Calu3 (cell line): ENCODE results near the gene DLX4. TPM values are rescaled to one million over a fixed set of nuclear protein-coding genes. Genes with fewer than 3 reads are reported as not detected.

ENCODE experiments used
- BruUV-seq: library from RNA; stranded (reverse); fragments of 400-500 nt; replicated peaks from 2 replicates; lab custom pipeline; 2021; lab: Mats Ljungman, UMichigan
- CTCF ChIA-PET: fragments of 300-600 bp; sonication (Branson Sonifier 250); formaldehyde crosslinking; loops from one replicate; lab custom pipeline; 2022; ENCODE audit warnings: antibody characterized with exemption; lab: Charles Lee
- DNase-seq: peaks from one replicate; pipeline ENCODE4 v3.0.0; 2022
- H3K27ac Mint-ChIP-seq: one replicate; pipeline ENCODE4 v1.8.0; 2022; ENCODE audit warnings: mixed read lengths; ENCODE audit not compliant: unreplicated experiment
- H3K27me3 Mint-ChIP-seq: one replicate; pipeline ENCODE4 v1.8.0; 2022; ENCODE audit warnings: mixed read lengths; ENCODE audit not compliant: unreplicated experiment
- H3K36me3 Mint-ChIP-seq: one replicate; pipeline ENCODE4 v1.8.0; 2022; ENCODE audit warnings: mild to moderate bottlenecking, moderate library complexity, mixed read lengths; ENCODE audit not compliant: insufficient read depth, unreplicated experiment
- H3K4me1 Mint-ChIP-seq: one replicate; pipeline ENCODE4 v1.8.0; 2022; ENCODE audit warnings: mild to moderate bottlenecking, low read depth, mixed read lengths; ENCODE audit not compliant: unreplicated experiment
- H3K4me3 Mint-ChIP-seq: one replicate; pipeline ENCODE4 v1.8.0; 2022; ENCODE audit warnings: mild to moderate bottlenecking, low read depth, moderate library complexity, mixed read lengths; ENCODE audit not compliant: unreplicated experiment
- H3K9me3 Mint-ChIP-seq: one replicate; pipeline ENCODE4 v1.8.0; 2022; ENCODE audit warnings: low read depth, mixed read lengths; ENCODE audit not compliant: unreplicated experiment
- intact Hi-C: fragments of 100-400 bp; cut with micrococcal nuclease; formaldehyde crosslinking; loops from one replicate; pipeline ENCODE4 v1.10.0; 2022; ENCODE audit not compliant: unreplicated experiment
- total RNA-seq: library from RNA; stranded (reverse); gene quantifications from 2 replicates; pipeline ENCODE4 v1.2.3, GENCODE V29; 2022
- TF ChIP-seq, protein P1 (sequence below): fragments of 200-600 bp; IDR thresholded peaks from one replicate; pipeline ENCODE4 v1.8.0; 2022; ENCODE audit warnings: antibody characterized with exemption; ENCODE audit not compliant: unreplicated experiment

The DLX4 gene
- total RNA-seq, 1 experiment from 2014 or later: 2.5 TPM

DNA sequence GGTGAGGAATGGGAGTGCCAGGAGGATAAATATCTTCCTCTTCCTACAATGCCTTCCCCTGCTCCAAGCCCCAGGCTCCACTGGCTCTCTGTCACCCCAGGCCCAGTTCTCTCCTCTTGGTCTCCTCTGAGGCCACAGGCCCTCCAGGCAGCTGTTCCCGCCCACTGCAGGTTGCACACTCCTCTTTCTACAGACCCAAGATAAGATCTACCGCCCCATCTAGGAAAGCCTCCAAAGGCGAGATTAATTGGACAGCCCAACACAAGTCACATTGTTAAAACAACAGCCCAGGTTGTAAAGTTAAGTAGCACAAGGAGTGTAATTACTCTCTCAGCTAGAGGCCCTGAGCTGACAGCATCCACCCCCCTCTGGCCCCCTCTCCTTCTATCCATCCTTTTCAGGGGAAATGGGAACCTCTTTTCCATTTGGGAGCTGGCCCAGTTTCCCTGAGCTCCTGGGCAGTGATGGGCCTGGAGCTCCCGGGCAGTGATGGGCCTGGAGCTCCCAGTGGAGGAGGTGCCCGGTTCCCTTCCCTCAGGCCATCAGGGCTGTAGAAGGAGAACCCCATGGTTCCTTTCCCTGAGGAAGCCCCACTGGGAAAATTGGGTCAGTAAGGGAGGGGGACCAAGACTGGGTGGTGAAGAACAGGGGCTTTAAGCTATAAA, 7.3 kb downstream of the DLX4 start:
- no peak for DNase-seq
- no peak overlapping the region for H3K4me3 Mint-ChIP-seq

DNA sequence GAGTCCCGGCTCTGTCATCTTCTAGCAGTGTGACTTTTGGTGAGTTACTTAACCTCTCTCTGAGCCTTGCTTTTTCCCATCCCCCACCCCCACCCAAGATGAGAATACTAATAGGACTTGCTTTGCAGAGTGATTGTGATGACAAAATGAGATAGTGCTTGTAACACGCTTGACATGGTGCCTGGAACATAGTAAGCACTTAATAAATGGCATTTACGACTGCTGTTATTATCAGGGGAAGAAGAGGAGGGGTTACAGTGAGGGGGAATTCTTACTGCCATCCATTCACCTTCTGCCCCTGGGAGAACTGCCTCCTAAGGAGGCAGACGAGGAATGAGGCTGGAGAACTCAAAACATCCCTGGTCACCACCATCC, 7.8 kb downstream of the DLX4 start:
- Mint-ChIP-seq H3K27me3 (peaks cover 100% of the 10 kb centered on the region), H3K4me1 (peaks cover 11% of the 10 kb centered on the region), H3K27ac (no peak overlapping the region), H3K36me3 (no peaks in the 10 kb centered on the region), H3K4me3 (no peak overlapping the region), H3K9me3 (no peaks in the 10 kb centered on the region)
- intact Hi-C loops: no loop called here
- TF ChIP-seq, protein P1, sequence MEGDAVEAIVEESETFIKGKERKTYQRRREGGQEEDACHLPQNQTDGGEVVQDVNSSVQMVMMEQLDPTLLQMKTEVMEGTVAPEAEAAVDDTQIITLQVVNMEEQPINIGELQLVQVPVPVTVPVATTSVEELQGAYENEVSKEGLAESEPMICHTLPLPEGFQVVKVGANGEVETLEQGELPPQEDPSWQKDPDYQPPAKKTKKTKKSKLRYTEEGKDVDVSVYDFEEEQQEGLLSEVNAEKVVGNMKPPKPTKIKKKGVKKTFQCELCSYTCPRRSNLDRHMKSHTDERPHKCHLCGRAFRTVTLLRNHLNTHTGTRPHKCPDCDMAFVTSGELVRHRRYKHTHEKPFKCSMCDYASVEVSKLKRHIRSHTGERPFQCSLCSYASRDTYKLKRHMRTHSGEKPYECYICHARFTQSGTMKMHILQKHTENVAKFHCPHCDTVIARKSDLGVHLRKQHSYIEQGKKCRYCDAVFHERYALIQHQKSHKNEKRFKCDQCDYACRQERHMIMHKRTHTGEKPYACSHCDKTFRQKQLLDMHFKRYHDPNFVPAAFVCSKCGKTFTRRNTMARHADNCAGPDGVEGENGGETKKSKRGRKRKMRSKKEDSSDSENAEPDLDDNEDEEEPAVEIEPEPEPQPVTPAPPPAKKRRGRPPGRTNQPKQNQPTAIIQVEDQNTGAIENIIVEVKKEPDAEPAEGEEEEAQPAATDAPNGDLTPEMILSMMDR: no peak
- no peak for DNase-seq
- CTCF ChIA-PET: interaction anchor here (0.6 to 2.2 kb wide), 2 partner anchors 18 to 612 kb away, joined by 4 to 14 read pairs; partner anchors contain the start of gene DLX3
- BruUV-seq: no TSS peak

More for the DNA sequence above, 7.3 kb downstream of the DLX4 start:
- no TSS peak for BruUV-seq
- TF ChIP-seq, protein P1: no peak
- CTCF ChIA-PET: interaction anchor here (0.6 to 2.2 kb wide), 3 partner anchors 18 to 611 kb away, joined by 3 to 14 read pairs (median 4); partner anchors contain the start of gene DLX3
- H3K4me1 Mint-ChIP-seq: peaks cover 16% of the 10 kb centered on the region
- H3K27me3 Mint-ChIP-seq: peaks cover 100% of the 10 kb centered on the region
- H3K27ac Mint-ChIP-seq: no peak overlapping the region
- H3K36me3 Mint-ChIP-seq: no peaks in the 10 kb centered on the region
- intact Hi-C loops: no loop called here
- H3K9me3 Mint-ChIP-seq: no peaks in the 10 kb centered on the region

DNA sequence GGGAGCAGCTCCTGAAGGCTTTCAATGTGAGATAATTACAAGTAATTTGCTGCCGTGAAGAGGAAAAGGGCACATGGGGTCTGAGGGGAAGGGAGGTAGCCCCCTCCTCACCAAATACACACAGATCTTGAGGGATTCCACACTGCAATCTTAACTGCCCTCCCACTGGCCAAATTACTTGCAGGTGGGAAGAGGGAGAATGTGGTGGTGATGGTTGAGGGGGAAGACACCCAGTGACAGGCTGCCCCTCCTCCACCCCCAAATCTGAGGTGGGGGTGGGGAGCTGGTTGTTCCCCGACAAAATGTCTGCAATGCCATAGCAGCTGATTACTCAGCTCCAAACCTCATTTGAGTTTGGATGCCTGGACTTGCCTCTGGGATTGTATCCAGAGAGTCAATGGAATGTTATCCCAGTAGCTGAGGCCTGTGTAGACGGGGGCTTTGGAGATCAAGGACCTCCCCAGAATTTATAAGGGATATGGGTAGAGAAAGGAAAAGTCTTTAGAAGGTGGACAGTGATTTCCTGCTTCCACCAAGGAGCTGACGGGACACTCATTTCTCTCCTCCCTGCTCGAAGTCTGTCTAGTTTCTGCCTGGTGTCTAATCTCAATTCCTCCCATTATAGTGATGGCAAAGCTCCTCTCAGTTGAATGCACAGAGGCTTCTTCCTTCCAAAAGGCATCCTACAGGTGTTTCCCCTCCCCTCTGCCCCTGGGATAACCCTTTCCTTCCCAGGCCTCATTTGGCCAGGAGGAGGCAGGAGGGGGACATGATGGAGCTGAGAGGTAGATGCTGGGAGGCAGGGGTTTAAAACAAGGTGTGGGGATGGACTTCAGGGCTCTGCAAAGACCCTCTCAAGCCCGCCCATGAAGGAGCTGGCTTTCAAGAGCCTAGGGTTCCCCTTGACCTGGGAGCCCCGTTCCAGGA, 8.7 kb downstream of the DLX4 start:
- no peak overlapping the region for H3K27ac Mint-ChIP-seq
- TF ChIP-seq, protein P1: no peak
- H3K36me3 Mint-ChIP-seq: no peaks in the 10 kb centered on the region
- no peak for DNase-seq
- CTCF ChIA-PET: interaction anchor here (2.2 kb wide), 1 partner anchor 17 kb away, joined by 14 read pairs; the partner anchor contains the start of gene DLX3
- peaks cover 100% of the 10 kb centered on the region for H3K27me3 Mint-ChIP-seq
- H3K4me1 Mint-ChIP-seq: peaks cover 3% of the 10 kb centered on the region
- BruUV-seq: no TSS peak
- H3K4me3 Mint-ChIP-seq: no peak overlapping the region
- intact Hi-C loops: no loop called here
- H3K9me3 Mint-ChIP-seq: no peaks in the 10 kb centered on the region

DNA sequence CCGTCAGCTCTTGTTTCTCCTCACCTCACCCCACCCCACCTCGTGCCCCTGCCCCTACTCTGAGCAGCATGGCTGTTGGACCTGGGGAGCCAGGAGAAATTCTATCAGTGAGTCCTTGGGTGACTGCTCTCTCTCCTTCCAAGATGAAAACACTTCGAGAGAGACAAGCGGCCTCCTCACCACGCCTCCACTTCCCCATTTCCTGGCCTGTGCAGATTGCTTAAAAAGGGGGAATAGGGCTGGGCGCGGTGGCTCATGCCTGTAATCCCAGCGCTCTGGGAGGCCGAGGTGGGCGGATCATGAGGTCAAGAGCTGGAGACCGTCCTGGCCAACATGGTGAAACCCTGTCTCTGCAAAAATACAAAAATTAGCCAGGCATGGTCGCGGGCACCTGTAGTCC, 9.5 kb downstream of the DLX4 start:
- H3K9me3 Mint-ChIP-seq: no peaks in the 10 kb centered on the region
- no peaks in the 10 kb centered on the region for H3K36me3 Mint-ChIP-seq
- CTCF ChIA-PET: interaction anchor here (0.7 to 2.2 kb wide), 2 partner anchors 16 to 304 kb away, joined by 4 to 14 read pairs; partner anchors contain the start of gene DLX3
- no peaks in the 10 kb centered on the region for H3K4me1 Mint-ChIP-seq
- H3K27ac Mint-ChIP-seq: no peak overlapping the region
- no peak overlapping the region for H3K4me3 Mint-ChIP-seq
- no peak for DNase-seq
- intact Hi-C loops: no loop called here
- H3K27me3 Mint-ChIP-seq: peaks cover 100% of the 10 kb centered on the region
- TF ChIP-seq, protein P1: no peak
- no TSS peak for BruUV-seq
